CD14-positive monocyte (primary cell): ENCODE results near the gene CACYBP. TPM values are rescaled to one million over a fixed set of nuclear protein-coding genes. Genes with fewer than 3 reads are reported as not detected.

ENCODE experiments used
- DNase-seq, 3 donors: peaks; one replicate each; pipeline ENCODE4 v3.0.0-alpha.2; 2011 to 2022
- H2AFZ ChIP-seq: 2 replicates; pipeline ENCODE4 v1.6.0; 2012; ENCODE audit warnings: mild to moderate bottlenecking, low read depth, low read length, inconsistent platforms; ENCODE audit not compliant: insufficient read depth, poor library complexity, severe bottlenecking
- H3K27ac ChIP-seq, 2 donors: 1 replicate in 1 of 2; 2 replicates in 1 of 2; pipeline ENCODE4 v1.5.1; 2012 to 2013; ENCODE audit warnings: low read length in 2 of 2, control low read depth in 1 of 2, inconsistent platforms in 1 of 2, low read depth in 1 of 2, mild to moderate bottlenecking in 1 of 2
- H3K27me3 ChIP-seq, 2 donors: one replicate each; pipeline versions ENCODE4 v1.6.0 to v1.6.1; 2011 to 2013; ENCODE audit warnings: low read length in 2 of 2; ENCODE audit not compliant: control insufficient read depth in 2 of 2, insufficient read depth in 2 of 2
- H3K36me3 ChIP-seq, 2 donors: replicated peaks in 1 of 2; 1 replicate in 1 of 2; 2 replicates in 1 of 2; pipeline versions ENCODE4 v1.5.1 to v1.6.1; 2012 to 2013; ENCODE audit warnings: low read length in 2 of 2, control low read depth in 1 of 2, inconsistent platforms in 1 of 2, mild to moderate bottlenecking in 1 of 2; ENCODE audit not compliant: insufficient read depth in 2 of 2, control insufficient read depth in 1 of 2
- H3K4me1 ChIP-seq, 2 donors: 1 replicate in 1 of 2; 2 replicates in 1 of 2; pipeline versions ENCODE4 v1.5.1 to v1.6.1; 2012 to 2013; ENCODE audit warnings: low read length in 2 of 2, control low read depth in 1 of 2, inconsistent platforms in 1 of 2, mild to moderate bottlenecking in 1 of 2, moderate library complexity in 1 of 2; ENCODE audit not compliant: insufficient read depth in 2 of 2, control insufficient read depth in 1 of 2
- H3K4me2 ChIP-seq: replicated peaks from 2 replicates; pipeline ENCODE3; 2012; ENCODE audit warnings: low read length, moderate library complexity, mild to moderate bottlenecking; ENCODE audit not compliant: poor library complexity, severe bottlenecking; ENCODE audit errors: extremely low read depth
- H3K4me3 ChIP-seq, 3 experiments: fragments of 200-600 bp in 1 of 3; sonication (generic) in 1 of 3; replicated peaks in 1 of 3; 1 replicate in 2 of 3; 2 replicates in 1 of 3; pipeline ENCODE4 v1.5.1; 2011 to 2013; ENCODE audit warnings: low read length in 3 of 3, mild to moderate bottlenecking in 3 of 3, control low read depth in 2 of 3, low read depth in 2 of 3, inconsistent platforms in 1 of 3, moderate library complexity in 1 of 3
- H3K79me2 ChIP-seq: 2 replicates; pipeline ENCODE4 v1.6.0; 2012; ENCODE audit warnings: mild to moderate bottlenecking, control low read depth, inconsistent platforms, low read length, moderate library complexity; ENCODE audit not compliant: insufficient read depth
- H3K9ac ChIP-seq: 2 replicates; pipeline ENCODE4 v1.6.0; 2017; ENCODE audit warnings: low read length, mild to moderate bottlenecking; ENCODE audit not compliant: insufficient read depth, poor library complexity, severe bottlenecking
- H3K9me3 ChIP-seq, 2 donors: replicated peaks in 1 of 2; 1 replicate in 1 of 2; 2 replicates in 1 of 2; pipeline versions ENCODE4 v1.5.1 to v1.6.1; 2012 to 2013; ENCODE audit warnings: low read length in 2 of 2, control low read depth in 1 of 2; ENCODE audit not compliant: control insufficient read depth in 1 of 2, insufficient read depth in 1 of 2
- H4K20me1 ChIP-seq: 2 replicates; pipeline ENCODE4 v1.6.0; 2012; ENCODE audit warnings: mild to moderate bottlenecking, low read length, control low read depth, moderate library complexity; ENCODE audit not compliant: insufficient read depth
- H3K27ac Mint-ChIP-seq, 7 donors: one replicate each; pipeline ENCODE4 v1.8.0; 2020; ENCODE audit warnings: mild to moderate bottlenecking in 7 of 7, mixed read lengths in 7 of 7, moderate library complexity in 6 of 7, inconsistent platforms in 2 of 7
- H3K27me3 Mint-ChIP-seq, 3 donors: one replicate each; pipeline ENCODE4 v1.8.0; 2021 to 2022; ENCODE audit warnings: low read depth in 3 of 3, mild to moderate bottlenecking in 3 of 3, mixed read lengths in 3 of 3, moderate library complexity in 3 of 3, inconsistent platforms in 1 of 3
- H3K36me3 Mint-ChIP-seq, 2 donors: one replicate each; pipeline ENCODE4 v1.8.0; 2020; ENCODE audit warnings: mixed read lengths in 2 of 2, inconsistent platforms in 1 of 2, mild to moderate bottlenecking in 1 of 2
- H3K4me1 Mint-ChIP-seq: one replicate; pipeline ENCODE4 v1.8.0; 2020; ENCODE audit warnings: mild to moderate bottlenecking, mixed read lengths
- H3K4me3 Mint-ChIP-seq, 2 donors: one replicate each; pipeline ENCODE4 v1.8.0; 2020; ENCODE audit warnings: mild to moderate bottlenecking in 2 of 2, mixed read lengths in 2 of 2, moderate library complexity in 1 of 2
- H3K9me3 Mint-ChIP-seq, 7 donors: one replicate each; pipeline ENCODE4 v1.8.0; 2020 to 2022; ENCODE audit warnings: mixed read lengths in 7 of 7, mild to moderate bottlenecking in 6 of 7, moderate library complexity in 6 of 7, inconsistent platforms in 2 of 7
- CTCF ChIP-seq: fragments of 200-600 bp; IDR thresholded peaks from one replicate; pipeline ENCODE4 v1.8.0; 2022; ENCODE audit warnings: antibody characterized with exemption, mild to moderate bottlenecking
- WGBS: methylation state at CpG from one replicate; pipeline ENCODE4 v1.1.5; 2013; ENCODE audit warnings: missing lambda C conversion rate; ENCODE audit not compliant: insufficient coverage; 5-methylcytosine and 5-hydroxymethylcytosine counted together
- intact Hi-C, 2 donors: fragments of 100-400 bp; cut with micrococcal nuclease; formaldehyde crosslinking; loops; one replicate each; pipeline versions ENCODE4 v1.15.0 to v1.15.1; 2023
- polyA plus RNA-seq, 3 donors: library from polyadenylated mRNA; depleted of rRNA in 1 of 3; unstranded in 2 of 3; stranded (reverse) in 1 of 3; fragments of 300-500 nt in 2 of 3; fragments of >200 nt in 1 of 3; fragmentation: Illumina TruSeq in 2 of 3; gene quantifications; 1 replicate in 2 of 3; 2 replicates in 1 of 3; pipeline ENCODE4 v1.2.3, GENCODE V29; 2012 to 2021

CACYBP gene
- polyA plus RNA-seq, 3 donors = 15.0 to 86.9 (median 74.8) TPM

GRCh38 chr1:174971902-174972301 lies 27.8 kb upstream of the CACYBP start:
- peaks cover 47 to 60% of the 10 kb centered on the region in 2 donors for H3K36me3 Mint-ChIP-seq
- Histone ChIP-seq H3K79me2 (peaks cover 6% of the 10 kb centered on the region), H4K20me1 (no peaks in the 10 kb centered on the region), H2AFZ (peak overlapping the region; percentile 42), H3K27ac (peak overlapping the region; percentile 5 to 75), H3K27me3 (no peaks in the 10 kb centered on the region), H3K4me1 (peaks cover 38 to 54% of the 10 kb centered on the region in 2 donors), H3K4me3 (peak overlapping the region in 1 of 3 experiments; percentile 56), H3K9ac (peak overlapping the region; percentile 11), H3K36me3 (peaks cover 21 to 46% of the 10 kb centered on the region in 2 donors), H3K9me3 (no peaks in the 10 kb centered on the region), H3K4me2 (peak overlapping the region; percentile 51)
- no peaks in the 10 kb centered on the region for H3K9me3 Mint-ChIP-seq
- H3K4me1 Mint-ChIP-seq = peaks cover 48% of the 10 kb centered on the region
- H3K4me3 Mint-ChIP-seq = peak overlapping the region; percentile 45 to 76
- intact Hi-C loops = loop anchor here in 1 of 2 donors (10.0 kb wide), 1 partner anchor 47 kb away; no protein-coding TSS in a partner anchor
- peak in 1 of 3 donors; percentile 30 for DNase-seq
- peak overlapping the region; percentile 78 to 91 (median 87) for H3K27ac Mint-ChIP-seq
- WGBS = no CpG with 5 or more reads among the region's 2 CpGs
- TF ChIP-seq CTCF = no peak
- no peaks in the 10 kb centered on the region for H3K27me3 Mint-ChIP-seq

GRCh38 chr1:174974711-174975119 lies 25.0 kb upstream of the CACYBP start:
- H3K27me3 ChIP-seq = no peaks in the 10 kb centered on the region
- H3K9me3 ChIP-seq = no peaks in the 10 kb centered on the region
- Mint-ChIP-seq H3K27ac (peak overlapping the region in 1 of 7 donors; percentile 38), H3K27me3 (no peaks in the 10 kb centered on the region), H3K4me1 (peaks cover 22% of the 10 kb centered on the region), H3K36me3 (peaks cover 55 to 76% of the 10 kb centered on the region in 2 donors), H3K4me3 (no peak overlapping the region), H3K9me3 (no peaks in the 10 kb centered on the region)
- H3K36me3 ChIP-seq = peaks cover 45 to 68% of the 10 kb centered on the region in 2 donors
- DNase-seq = no peak
- WGBS = 100% methylated on average over 2 of the region's 2 CpGs
- H3K79me2 ChIP-seq = no peaks in the 10 kb centered on the region
- no peak overlapping the region for H2AFZ ChIP-seq
- intact Hi-C loops = loop anchor here in 1 of 2 donors (10.0 kb wide), 1 partner anchor 50 kb away; no protein-coding TSS in a partner anchor
- no peaks in the 10 kb centered on the region for H4K20me1 ChIP-seq
- H3K4me1 ChIP-seq = peaks cover 15 to 26% of the 10 kb centered on the region in 2 donors
- no peak for TF ChIP-seq CTCF
- H3K4me2 ChIP-seq = no peak overlapping the region
- no peak overlapping the region for H3K27ac ChIP-seq
- H3K4me3 ChIP-seq = no peak overlapping the region
- no peak overlapping the region for H3K9ac ChIP-seq
